Measurements from ENCODE around the gene BNIP3.

BNIP3 gene

GRCh38 chr10:131981429-131982184 lies at the start of gene BNIP3:
TSS of gene BNIP3 (minus strand) at chr10:131981923. CDS start at chr10:131981806, 117 bp downstream.
- DNase-seq, result no peak

- DNase-seq, result no peak
Measured at GRCh38 chr10:132030898-132031463, 49.3 kb upstream of the BNIP3 start.

- DNase-seq, result no peak
Measured at GRCh38 chr10:132028706-132029105, 47.0 kb upstream of the BNIP3 start.

GRCh38 chr10:132027423-132027983 lies 45.8 kb upstream of the BNIP3 start:
- DNase-seq, result no peak

GRCh38 chr10:132023092-132023811 lies 41.5 kb upstream of the BNIP3 start:
- DNase-seq, result no peak

GRCh38 chr10:132022241-132022640 lies 40.5 kb upstream of the BNIP3 start:
- DNase-seq, result no peak

GRCh38 chr10:132021504-132022143 lies 39.9 kb upstream of the BNIP3 start:
- no peak for DNase-seq

GRCh38 chr10:132021046-132021445 lies 39.3 kb upstream of the BNIP3 start:
- no peak for DNase-seq

GRCh38 chr10:132020456-132020855 lies 38.7 kb upstream of the BNIP3 start:
- no peak for DNase-seq

- no peak for DNase-seq
Measured at GRCh38 chr10:132019366-132019765, 37.6 kb upstream of the BNIP3 start.

- no peak for DNase-seq
Measured at GRCh38 chr10:132018446-132018845, 36.7 kb upstream of the BNIP3 start.

GRCh38 chr10:132016514-132016913 lies 34.8 kb upstream of the BNIP3 start:
- no peak for DNase-seq

- DNase-seq, result no peak
Measured at GRCh38 chr10:132011445-132011844, 29.7 kb upstream of the BNIP3 start.

- no peak for DNase-seq
Measured at GRCh38 chr10:132011024-132011423, 29.3 kb upstream of the BNIP3 start.

- DNase-seq, result no peak
Measured at GRCh38 chr10:132010483-132010882, 28.8 kb upstream of the BNIP3 start.

- no peak for DNase-seq
Measured at GRCh38 chr10:132009575-132009974, 27.9 kb upstream of the BNIP3 start.

- no peak for DNase-seq
Measured at GRCh38 chr10:132007681-132008080, 26.0 kb upstream of the BNIP3 start.

- no peak for DNase-seq
Measured at GRCh38 chr10:132006966-132007365, 25.2 kb upstream of the BNIP3 start.

GRCh38 chr10:132005147-132005546 lies 23.4 kb upstream of the BNIP3 start:
- DNase-seq, result no peak

GRCh38 chr10:132004052-132004451 lies 22.3 kb upstream of the BNIP3 start:
- no peak for DNase-seq

- no peak for DNase-seq
Measured at GRCh38 chr10:132003282-132003924, 21.7 kb upstream of the BNIP3 start.

- DNase-seq, result no peak
Measured at GRCh38 chr10:132002004-132002403, 20.3 kb upstream of the BNIP3 start.

Measured in SIG-M5 (cell line).